ENCODE data around the gene GTF3C5. TPM values are rescaled to one million over a fixed set of nuclear protein-coding genes. Genes with fewer than 3 reads are reported as not detected.

GTF3C5 gene
- polyA plus RNA-seq, 1 donor from 2014 or later = 103 TPM

DNA sequence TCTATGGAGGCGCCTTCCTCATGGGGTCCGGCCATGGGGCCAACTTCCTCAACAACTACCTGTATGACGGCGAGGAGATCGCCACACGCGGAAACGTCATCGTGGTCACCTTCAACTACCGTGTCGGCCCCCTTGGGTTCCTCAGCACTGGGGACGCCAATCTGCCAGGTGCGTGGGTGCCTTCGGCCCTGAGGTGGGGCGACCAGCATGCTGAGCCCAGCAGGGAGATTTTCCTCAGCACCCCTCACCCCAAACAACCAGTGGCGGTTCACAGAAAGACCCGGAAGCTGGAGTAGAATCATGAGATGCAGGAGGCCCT is 34.2 kb downstream of the GTF3C5 start:
- Histone ChIP-seq H3F3A (ENCODE audit: insufficient read depth, low read length, poor library complexity, severe bottlenecking) (no peaks in the 10 kb centered on the region), H3K27me3 (ENCODE audit: insufficient read depth, low read depth, low read length) (no peaks in the 10 kb centered on the region), H3K9me2 (ENCODE audit: insufficient read depth, low read length) (no peaks in the 10 kb centered on the region), H3K4me2 (ENCODE audit: low read length) (no peak overlapping the region), H3K9ac (ENCODE audit: low read length) (no peak overlapping the region), H4K20me1 (ENCODE audit: insufficient read depth) (no peaks in the 10 kb centered on the region), H2AFZ (ENCODE audit: low read depth, low read length) (no peak overlapping the region), H3K9me3 (ENCODE audit: low read length) (no peaks in the 10 kb centered on the region), H3K79me2 (replicated peaks; ENCODE audit: insufficient read depth, low read length) (no peaks in the 10 kb centered on the region), H3K4me3 (ENCODE audit: low read length) (no peak overlapping the region), H3K36me3 (ENCODE audit: insufficient read depth, low read length) (no peaks in the 10 kb centered on the region), H3K27ac (ENCODE audit: low read length) (no peak overlapping the region)
- TF ChIP-seq EZH2 (IDR thresholded peaks at IDR 0.05; ENCODE audit: borderline replicate concordance, insufficient read depth, low read length, poor library complexity, severe bottlenecking) (no peak), MXI1 (conservative IDR thresholded peaks at IDR 0.05; ENCODE audit: poor library complexity, severe bottlenecking) (no peak), SMC3 (conservative IDR thresholded peaks at IDR 0.05; ENCODE audit: poor library complexity) (no peak), POLR2AphosphoS5 (IDR thresholded peaks at IDR 0.05) (no peak), RAD21 (conservative IDR thresholded peaks at IDR 0.05) (no peak), TAF1 (IDR thresholded peaks at IDR 0.05; ENCODE audit: low read depth) (no peak), EP300 (conservative IDR thresholded peaks at IDR 0.05; ENCODE audit: poor library complexity, severe bottlenecking) (no peak)
- TF ChIP-seq, protein P1, sequence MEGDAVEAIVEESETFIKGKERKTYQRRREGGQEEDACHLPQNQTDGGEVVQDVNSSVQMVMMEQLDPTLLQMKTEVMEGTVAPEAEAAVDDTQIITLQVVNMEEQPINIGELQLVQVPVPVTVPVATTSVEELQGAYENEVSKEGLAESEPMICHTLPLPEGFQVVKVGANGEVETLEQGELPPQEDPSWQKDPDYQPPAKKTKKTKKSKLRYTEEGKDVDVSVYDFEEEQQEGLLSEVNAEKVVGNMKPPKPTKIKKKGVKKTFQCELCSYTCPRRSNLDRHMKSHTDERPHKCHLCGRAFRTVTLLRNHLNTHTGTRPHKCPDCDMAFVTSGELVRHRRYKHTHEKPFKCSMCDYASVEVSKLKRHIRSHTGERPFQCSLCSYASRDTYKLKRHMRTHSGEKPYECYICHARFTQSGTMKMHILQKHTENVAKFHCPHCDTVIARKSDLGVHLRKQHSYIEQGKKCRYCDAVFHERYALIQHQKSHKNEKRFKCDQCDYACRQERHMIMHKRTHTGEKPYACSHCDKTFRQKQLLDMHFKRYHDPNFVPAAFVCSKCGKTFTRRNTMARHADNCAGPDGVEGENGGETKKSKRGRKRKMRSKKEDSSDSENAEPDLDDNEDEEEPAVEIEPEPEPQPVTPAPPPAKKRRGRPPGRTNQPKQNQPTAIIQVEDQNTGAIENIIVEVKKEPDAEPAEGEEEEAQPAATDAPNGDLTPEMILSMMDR (IDR thresholded peaks at IDR 0.05; ENCODE audit: poor library complexity, severe bottlenecking) = no peak
- TF ChIP-seq, protein P2, sequence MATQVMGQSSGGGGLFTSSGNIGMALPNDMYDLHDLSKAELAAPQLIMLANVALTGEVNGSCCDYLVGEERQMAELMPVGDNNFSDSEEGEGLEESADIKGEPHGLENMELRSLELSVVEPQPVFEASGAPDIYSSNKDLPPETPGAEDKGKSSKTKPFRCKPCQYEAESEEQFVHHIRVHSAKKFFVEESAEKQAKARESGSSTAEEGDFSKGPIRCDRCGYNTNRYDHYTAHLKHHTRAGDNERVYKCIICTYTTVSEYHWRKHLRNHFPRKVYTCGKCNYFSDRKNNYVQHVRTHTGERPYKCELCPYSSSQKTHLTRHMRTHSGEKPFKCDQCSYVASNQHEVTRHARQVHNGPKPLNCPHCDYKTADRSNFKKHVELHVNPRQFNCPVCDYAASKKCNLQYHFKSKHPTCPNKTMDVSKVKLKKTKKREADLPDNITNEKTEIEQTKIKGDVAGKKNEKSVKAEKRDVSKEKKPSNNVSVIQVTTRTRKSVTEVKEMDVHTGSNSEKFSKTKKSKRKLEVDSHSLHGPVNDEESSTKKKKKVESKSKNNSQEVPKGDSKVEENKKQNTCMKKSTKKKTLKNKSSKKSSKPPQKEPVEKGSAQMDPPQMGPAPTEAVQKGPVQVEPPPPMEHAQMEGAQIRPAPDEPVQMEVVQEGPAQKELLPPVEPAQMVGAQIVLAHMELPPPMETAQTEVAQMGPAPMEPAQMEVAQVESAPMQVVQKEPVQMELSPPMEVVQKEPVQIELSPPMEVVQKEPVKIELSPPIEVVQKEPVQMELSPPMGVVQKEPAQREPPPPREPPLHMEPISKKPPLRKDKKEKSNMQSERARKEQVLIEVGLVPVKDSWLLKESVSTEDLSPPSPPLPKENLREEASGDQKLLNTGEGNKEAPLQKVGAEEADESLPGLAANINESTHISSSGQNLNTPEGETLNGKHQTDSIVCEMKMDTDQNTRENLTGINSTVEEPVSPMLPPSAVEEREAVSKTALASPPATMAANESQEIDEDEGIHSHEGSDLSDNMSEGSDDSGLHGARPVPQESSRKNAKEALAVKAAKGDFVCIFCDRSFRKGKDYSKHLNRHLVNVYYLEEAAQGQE (IDR thresholded peaks at IDR 0.05; ENCODE audit: borderline replicate concordance) = no peak

DNA sequence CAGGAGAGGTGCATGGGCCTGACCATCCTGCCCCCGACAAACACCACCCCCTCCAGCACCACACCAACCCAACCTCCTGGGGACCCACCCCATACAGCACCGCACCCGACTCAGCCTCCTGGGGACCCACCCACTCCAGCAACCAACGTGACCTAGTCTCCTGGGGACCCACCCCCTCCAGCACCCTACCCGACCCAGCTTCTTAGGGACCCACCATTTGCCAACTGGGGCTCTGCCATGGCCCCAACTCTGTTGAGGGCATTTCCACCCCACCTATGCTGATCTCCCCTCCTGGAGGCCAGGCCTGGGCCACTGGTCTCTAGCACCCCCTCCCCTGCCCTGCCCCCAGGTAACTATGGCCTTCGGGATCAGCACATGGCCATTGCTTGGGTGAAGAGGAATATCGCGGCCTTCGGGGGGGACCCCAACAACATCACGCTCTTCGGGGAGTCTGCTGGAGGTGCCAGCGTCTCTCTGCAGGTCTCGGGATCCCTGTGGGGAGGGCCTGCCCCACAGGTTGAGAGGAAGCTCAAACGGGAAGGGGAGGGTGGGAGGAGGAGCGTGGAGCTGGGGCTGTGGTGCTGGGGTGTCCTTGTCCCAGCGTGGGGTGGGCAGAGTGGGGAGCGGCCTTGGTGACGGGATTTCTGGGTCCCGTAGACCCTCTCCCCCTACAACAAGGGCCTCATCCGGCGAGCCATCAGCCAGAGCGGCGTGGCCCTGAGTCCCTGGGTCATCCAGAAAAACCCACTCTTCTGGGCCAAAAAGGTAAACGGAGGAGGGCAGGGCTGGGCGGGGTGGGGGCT is 35.6 kb downstream of the GTF3C5 start:
- no peaks in the 10 kb centered on the region for H3F3A ChIP-seq (ENCODE audit: insufficient read depth, low read length, poor library complexity, severe bottlenecking)
- no peaks in the 10 kb centered on the region for H3K79me2 ChIP-seq (replicated peaks; ENCODE audit: insufficient read depth, low read length)
- H3K9ac ChIP-seq (ENCODE audit: low read length) = no peak overlapping the region
- no peak overlapping the region for H3K27ac ChIP-seq (ENCODE audit: low read length)
- H4K20me1 ChIP-seq (ENCODE audit: insufficient read depth) = no peaks in the 10 kb centered on the region
- H3K9me3 ChIP-seq (ENCODE audit: low read length) = no peaks in the 10 kb centered on the region
- no peaks in the 10 kb centered on the region for H3K9me2 ChIP-seq (ENCODE audit: insufficient read depth, low read length)
- TF ChIP-seq EZH2 (IDR thresholded peaks at IDR 0.05; ENCODE audit: borderline replicate concordance, insufficient read depth, low read length, poor library complexity, severe bottlenecking) = no peak
- no peak for TF ChIP-seq RAD21 (conservative IDR thresholded peaks at IDR 0.05)
- no peak for TF ChIP-seq EP300 (conservative IDR thresholded peaks at IDR 0.05; ENCODE audit: poor library complexity, severe bottlenecking)
- TF ChIP-seq MXI1 (conservative IDR thresholded peaks at IDR 0.05; ENCODE audit: poor library complexity, severe bottlenecking) = no peak
- TF ChIP-seq TAF1 (IDR thresholded peaks at IDR 0.05; ENCODE audit: low read depth) = no peak
- TF ChIP-seq, protein P1 (IDR thresholded peaks at IDR 0.05; ENCODE audit: poor library complexity, severe bottlenecking) = no peak
- no peak for TF ChIP-seq POLR2AphosphoS5 (IDR thresholded peaks at IDR 0.05)
- no peak for TF ChIP-seq SMC3 (conservative IDR thresholded peaks at IDR 0.05; ENCODE audit: poor library complexity)
- TF ChIP-seq, protein P2 (IDR thresholded peaks at IDR 0.05; ENCODE audit: borderline replicate concordance) = no peak
- H3K4me2 ChIP-seq (ENCODE audit: low read length) = no peak overlapping the region
- H3K4me3 ChIP-seq (ENCODE audit: low read length) = no peak overlapping the region
- H3K27me3 ChIP-seq (ENCODE audit: insufficient read depth, low read depth, low read length) = no peaks in the 10 kb centered on the region
- H2AFZ ChIP-seq (ENCODE audit: low read depth, low read length) = no peak overlapping the region
- H3K36me3 ChIP-seq (ENCODE audit: insufficient read depth, low read length) = no peaks in the 10 kb centered on the region

Measured in neural cell (in vitro differentiated cells).